Naive B cell (primary cell): ENCODE results near the gene CAPZA3. TPM values are rescaled to one million over a fixed set of nuclear protein-coding genes. Genes with fewer than 3 reads are reported as not detected.

ENCODE experiments used
- polyA plus RNA-seq, 6 donors: library from polyadenylated mRNA; unstranded; fragments of 300-500 nt; fragmentation: Illumina TruSeq; gene quantifications; one replicate each; pipeline ENCODE4 v1.2.3, GENCODE V29; 2021; ENCODE audit warnings: low read depth in 6 of 6

Gene CAPZA3
- polyA plus RNA-seq, 6 donors from 2014 or later, result not detected

Other genes with a start within 250 kb of the CAPZA3 start
- gene PLCZ1, start 107 bp upstream of the CAPZA3 start, polyA plus RNA-seq, result not detected